T-helper 2 cell (primary cell): ENCODE data around the gene MALRD1.
"Not testable (repeated sequence)": the region's sequence is repeated elsewhere in the genome, so short reads cannot be mapped to it uniquely, and the experiment has no call there.

ENCODE experiments used
- DNase-seq, 5 experiments: peaks; one replicate each; pipeline versions ENCODE4 v3.0.0 to v3.0.0-alpha.2; 2012 to 2022

MALRD1 gene

GRCh38 chr10:19498393-19499290 is 450.0 kb downstream of the MALRD1 start:
- DNase-seq = no peak

GRCh38 chr10:19499291-19499770 is 450.7 kb downstream of the MALRD1 start:
- no peak for DNase-seq

- DNase-seq = no peak
These were observed 452.4 kb downstream of the MALRD1 start for GRCh38 chr10:19500959-19501358.

- DNase-seq = no peak
These were observed 457.0 kb downstream of the MALRD1 start for GRCh38 chr10:19505320-19506312.

- not testable (repeated sequence) for DNase-seq
These were observed 461.6 kb downstream of the MALRD1 start for GRCh38 chr10:19510005-19510732.

DNA sequence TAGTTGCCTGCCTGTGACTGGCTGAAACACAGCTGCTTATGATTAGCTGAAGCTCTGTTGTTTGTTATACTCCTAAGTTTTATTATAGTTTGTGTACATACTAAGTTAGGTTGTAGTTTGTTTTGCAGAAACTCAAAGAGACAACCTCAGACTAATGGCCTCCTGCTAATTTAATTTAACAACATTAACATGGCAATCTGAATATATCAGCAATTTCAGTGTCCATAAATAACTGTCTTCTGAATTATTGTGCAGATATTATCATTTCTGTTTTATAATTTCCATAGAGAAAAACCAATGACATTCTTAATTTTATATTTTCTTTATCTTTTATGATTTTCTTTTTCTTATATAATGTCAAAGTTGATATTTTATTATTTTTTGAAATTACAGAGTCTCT is 469.5 kb downstream of the MALRD1 start:
- no peak for DNase-seq

- DNase-seq = no peak
These were observed 470.0 kb downstream of the MALRD1 start for GRCh38 chr10:19518632-19519031.

DNA sequence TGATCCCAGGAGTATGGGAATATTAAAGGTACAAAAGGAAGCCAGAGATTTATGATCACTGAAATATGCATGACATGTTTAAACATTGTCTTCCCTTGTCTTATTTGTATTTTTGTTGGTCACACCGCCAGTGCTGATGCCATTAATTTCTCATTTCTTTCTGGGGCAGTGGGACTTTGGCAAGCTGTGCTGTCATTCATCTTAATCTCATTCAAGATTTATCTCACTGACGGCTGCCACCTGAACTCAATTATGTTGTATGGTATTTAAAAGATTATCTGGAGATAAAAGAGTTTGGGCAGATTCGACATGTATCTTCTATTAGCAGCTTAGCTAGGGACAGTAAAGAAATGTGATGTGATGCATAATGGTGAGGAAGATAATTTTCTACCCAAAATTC is 482.7 kb downstream of the MALRD1 start:
- DNase-seq = no peak

- no peak for DNase-seq
These were observed 483.8 kb downstream of the MALRD1 start for GRCh38 chr10:19532411-19532810.

GRCh38 chr10:19541299-19541698 is 492.7 kb downstream of the MALRD1 start:
- no peak for DNase-seq

DNA sequence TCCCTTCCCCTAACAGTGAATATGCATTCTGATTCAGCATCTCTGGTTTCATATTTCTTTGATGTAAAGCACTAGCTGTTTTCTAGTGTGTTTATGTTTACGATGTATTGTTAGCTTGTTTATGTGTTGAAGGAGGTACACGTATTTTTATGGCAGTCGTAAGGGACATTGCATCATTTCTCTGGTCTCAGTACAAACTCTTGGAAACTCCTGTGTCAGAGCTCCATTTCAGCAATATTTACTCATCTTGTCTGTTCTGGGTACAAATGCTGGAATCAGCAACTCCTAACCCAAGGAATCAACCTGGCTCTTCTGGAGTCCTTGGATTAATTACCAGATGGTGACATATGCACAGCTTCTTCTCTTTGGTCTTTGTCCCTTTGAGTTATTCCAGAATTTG is 497.6 kb downstream of the MALRD1 start:
- DNase-seq = no peak

DNA sequence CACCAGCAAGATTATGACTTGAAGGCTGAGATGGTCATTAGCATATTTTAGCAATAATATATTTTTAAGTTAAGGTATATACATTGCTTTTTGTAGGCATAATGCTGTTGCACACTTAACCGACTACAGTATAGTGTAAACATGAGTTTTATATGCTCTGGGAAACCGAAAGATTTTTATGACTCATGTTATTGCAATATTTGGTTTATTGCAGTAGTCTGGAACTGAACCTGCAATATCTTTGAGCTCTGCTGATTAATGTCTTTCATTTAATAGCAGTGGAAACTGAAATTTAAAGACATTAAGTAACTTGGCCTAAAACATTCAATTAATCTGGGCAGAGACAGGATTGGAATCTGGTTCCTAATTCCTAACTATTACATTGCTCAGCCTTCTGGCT is 500.9 kb downstream of the MALRD1 start:
- no peak for DNase-seq

DNA sequence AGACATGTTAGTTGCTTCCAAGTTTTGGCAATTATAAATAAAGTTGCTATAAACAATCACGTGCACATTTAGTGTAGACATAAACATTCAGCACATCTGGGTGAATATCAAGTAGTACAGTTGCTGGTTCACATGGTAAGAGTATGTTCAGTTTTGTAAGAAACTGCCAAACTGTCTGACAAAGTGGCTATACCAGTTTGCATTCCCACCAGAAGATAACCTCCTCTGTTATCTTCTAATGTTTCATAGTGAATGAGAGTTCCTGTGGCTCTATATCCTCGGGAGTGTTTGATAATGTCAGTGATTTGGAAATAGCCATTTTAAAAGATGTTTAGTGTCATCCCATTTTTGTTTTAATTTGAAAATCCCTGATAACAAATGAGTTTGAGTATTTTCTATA is 508.1 kb downstream of the MALRD1 start:
- DNase-seq = no peak

- DNase-seq = no peak
These were observed 512.6 kb downstream of the MALRD1 start for GRCh38 chr10:19561181-19561580.

GRCh38 chr10:19563388-19564141 is 515.0 kb downstream of the MALRD1 start:
- DNase-seq = no peak

DNA sequence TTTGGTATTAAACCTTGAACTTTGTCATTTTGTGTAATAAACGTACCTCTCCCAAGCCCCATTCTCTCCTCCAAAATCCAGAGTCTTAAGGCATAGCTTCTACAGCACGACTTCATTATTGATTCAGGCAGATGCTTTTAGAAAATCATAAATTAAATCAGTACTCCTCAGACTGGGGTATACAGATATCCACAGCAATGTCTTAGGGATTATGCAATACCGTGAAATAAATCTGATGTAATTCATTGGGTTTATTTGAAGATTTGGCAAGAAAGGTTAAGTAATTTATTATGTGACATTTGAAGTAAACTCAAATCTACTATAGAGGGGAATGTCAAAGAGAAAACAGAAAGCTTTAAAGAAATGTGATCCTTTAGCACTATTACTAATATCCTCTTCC is 521.5 kb downstream of the MALRD1 start:
- no peak for DNase-seq

GRCh38 chr10:19570991-19571390 is 522.4 kb downstream of the MALRD1 start:
- DNase-seq = no peak

DNA sequence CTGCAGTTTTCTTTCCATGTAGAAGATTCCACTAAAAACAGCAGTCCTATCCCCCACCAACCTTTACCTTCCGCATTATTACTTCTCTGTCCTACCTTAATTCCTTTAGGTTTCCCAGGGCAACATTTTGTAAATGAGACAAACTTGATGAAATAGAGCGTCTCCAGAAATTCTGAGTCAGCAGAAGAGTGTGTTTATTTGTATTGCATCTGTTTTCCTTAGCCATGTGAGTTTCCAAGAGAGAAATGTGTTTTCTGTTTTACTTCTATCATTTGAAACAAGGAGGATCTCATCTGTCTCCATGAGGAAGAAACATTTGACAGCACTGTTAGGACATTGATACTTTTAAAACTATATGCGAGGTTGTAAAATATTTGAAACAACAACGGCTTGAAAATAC is 523.5 kb downstream of the MALRD1 start:
- DNase-seq = no peak

DNA sequence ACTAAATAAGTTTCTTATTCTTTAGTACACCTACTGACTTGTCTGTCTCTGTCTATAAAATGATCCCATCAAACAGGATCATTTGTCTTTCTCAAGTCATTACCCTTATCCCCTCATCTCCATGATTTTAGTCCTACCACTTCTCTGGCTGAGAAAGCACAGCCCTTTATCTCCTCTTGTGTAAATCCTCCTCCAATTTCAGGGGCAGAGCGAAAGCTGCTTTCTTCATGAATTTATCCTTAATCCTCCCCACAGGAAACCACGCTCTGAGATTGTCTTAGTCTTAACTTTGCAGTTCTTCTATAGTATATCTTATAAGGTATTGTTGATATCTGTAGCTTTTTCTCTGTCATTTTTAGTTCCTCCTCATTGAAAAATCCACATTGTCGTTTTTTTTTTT is 528.0 kb downstream of the MALRD1 start:
- no peak for DNase-seq

DNA sequence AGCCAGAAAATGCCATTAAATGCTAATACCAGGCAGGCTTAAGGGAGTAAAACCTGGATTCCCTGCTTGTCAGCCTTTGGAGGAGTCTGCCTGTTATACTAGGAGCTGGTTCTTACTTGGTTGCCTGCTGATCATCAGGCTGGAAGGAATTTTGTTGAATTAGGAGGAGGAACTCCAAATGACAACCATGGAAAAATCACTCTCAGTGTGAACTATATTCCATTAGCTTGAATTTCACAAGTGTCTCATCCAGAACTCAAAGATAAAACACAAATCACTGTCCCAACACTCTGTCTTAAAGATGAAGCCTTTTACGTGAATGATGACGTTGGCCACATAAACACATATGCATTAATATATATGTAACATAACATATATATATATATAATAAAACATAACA is 528.8 kb downstream of the MALRD1 start:
- DNase-seq = no peak

DNA sequence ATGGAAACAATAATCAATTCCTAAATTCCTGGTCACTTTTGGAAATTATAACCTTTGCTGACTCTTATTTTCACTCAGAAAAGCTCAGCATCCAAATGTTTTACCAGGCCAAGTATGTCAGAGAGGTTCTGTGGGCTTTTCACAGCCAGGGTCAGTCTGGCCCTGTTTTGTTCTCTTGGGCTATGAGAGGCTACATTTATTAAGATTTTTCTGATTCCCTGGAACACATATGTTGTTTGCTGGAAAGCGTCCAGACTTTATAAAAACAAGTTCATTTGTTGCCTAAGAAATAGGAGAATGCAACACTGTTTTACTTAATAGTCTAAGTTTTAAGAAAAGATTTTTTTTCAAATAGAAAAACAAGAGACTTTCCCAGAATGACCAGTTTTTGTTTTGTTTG is 529.2 kb downstream of the MALRD1 start:
- no peak for DNase-seq

DNA sequence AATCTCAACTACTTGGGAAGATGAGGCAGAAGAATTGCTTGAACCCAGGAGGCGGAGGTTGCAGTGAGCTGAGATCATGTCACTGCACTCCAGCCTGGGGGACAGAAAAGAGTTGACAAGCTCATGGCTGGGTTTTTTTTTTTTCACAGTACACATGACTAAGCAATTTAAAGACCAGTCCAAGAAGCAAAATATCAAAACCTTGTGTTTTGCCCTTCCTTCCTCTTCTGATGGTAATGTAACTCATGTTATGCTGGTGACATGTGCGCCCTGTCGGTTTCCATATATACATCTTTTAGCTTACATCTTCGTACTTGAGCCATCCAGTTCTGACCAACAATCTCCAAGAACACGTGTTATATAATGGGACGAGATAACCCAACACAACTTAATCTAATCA is 530.0 kb downstream of the MALRD1 start:
- no peak for DNase-seq
